Stimulated activated effector memory CD8-positive, alpha-beta T cell treated with anti-CD3 and anti-CD28 coated beads, Interleukin-12 subunit alpha, Interleukin-12 subunit beta, amount 100 ng/mL, for 72 hours (primary cell): ENCODE measurements around the gene PER1.
A peak's percentile ranks its signal among the peaks of the same experiment; 100 is the strongest.

Source experiments
- ATAC-seq: fragments of 150-1000 bp; cut with Tn5 transposase; 2 replicates; pipeline ENCODE4 v1.10.0; 2021
- DNase-seq, 2 donors: peaks; one replicate each; pipeline ENCODE4 v3.0.0; 2021 to 2022; ENCODE audit warnings: low spot score in 2 of 2
- H3K27ac Mint-ChIP-seq: one replicate; pipeline ENCODE4 v1.8.0; 2022; ENCODE audit warnings: mild to moderate bottlenecking, mixed read lengths
- H3K36me3 Mint-ChIP-seq: one replicate; pipeline ENCODE4 v1.8.0; 2022; ENCODE audit warnings: mild to moderate bottlenecking, mixed read lengths
- H3K4me1 Mint-ChIP-seq: one replicate; pipeline ENCODE4 v1.8.0; 2022; ENCODE audit warnings: mixed read lengths
- H3K4me3 Mint-ChIP-seq: one replicate; pipeline ENCODE4 v1.8.0; 2022; ENCODE audit warnings: mild to moderate bottlenecking, mixed read lengths
- H3K9me3 Mint-ChIP-seq: one replicate; pipeline ENCODE4 v1.8.0; 2022; ENCODE audit warnings: mixed read lengths

The PER1 gene

GRCh38 chr17:8151641-8152111 is 528 bp downstream of the PER1 start:
- no peak for ATAC-seq
- Mint-ChIP-seq H3K27ac (no peak overlapping the region), H3K4me1 (peaks cover 18% of the 10 kb centered on the region), H3K4me3 (no peak overlapping the region), H3K36me3 (no peaks in the 10 kb centered on the region), H3K9me3 (no peaks in the 10 kb centered on the region)
- no peak for DNase-seq

- H3K27ac Mint-ChIP-seq, result no peak overlapping the region
- no peaks in the 10 kb centered on the region for H3K36me3 Mint-ChIP-seq
- H3K4me3 Mint-ChIP-seq, result no peak overlapping the region
- peaks cover 23% of the 10 kb centered on the region for H3K4me1 Mint-ChIP-seq
- no peaks in the 10 kb centered on the region for H3K9me3 Mint-ChIP-seq
- ATAC-seq (peak; percentile 59), DNase-seq (peak; percentile 80 to 92)
These were observed 1.0 kb downstream of the PER1 start for GRCh38 chr17:8151120-8151640.

DNA sequence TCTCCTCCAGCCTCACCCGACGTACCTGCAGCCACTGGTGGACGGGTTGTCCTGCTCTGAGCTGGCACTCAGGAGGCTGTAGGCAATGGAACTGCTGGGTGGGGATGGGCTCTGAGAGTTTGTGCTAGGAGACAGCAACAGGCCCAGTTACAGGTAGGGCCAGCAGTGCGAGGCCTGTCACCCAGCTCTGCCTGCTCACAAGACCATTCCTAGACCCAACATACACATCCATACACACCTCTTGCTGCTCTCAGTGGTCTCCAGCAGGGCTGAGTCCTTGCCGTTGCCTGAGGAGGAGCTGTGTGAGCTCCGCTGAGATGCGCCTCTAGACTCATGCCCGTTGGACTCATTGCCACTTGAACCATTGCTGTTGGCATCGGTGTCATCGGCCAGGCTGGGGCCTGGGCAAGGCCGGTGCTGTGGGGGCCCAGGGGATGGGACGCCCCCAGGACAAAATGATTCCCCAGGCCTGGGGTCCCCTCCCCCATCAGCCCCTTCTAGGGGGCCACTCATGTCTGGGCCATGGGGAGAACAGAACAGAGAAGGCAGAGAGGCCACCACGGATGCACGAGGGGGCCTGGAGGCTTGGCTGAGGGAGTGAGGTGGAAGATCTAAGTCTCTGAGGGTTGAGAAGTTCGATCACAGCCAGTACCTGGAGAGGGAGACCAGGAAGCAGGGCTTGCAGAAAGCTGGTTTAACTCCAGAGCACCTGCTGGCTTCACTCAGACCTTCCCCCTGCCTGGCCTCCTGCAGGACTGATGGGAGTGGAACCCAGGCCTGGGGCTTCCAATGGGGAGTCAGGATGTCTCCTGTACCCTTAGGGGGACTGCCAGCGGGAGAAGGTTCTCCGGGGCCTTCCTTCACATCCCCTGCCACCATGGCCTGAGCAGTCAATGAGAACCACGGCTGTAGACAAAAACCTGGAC is 1.7 kb downstream of the PER1 start:
- DNase-seq (no peak), ATAC-seq (no peak)
- Mint-ChIP-seq H3K4me1 (peaks cover 27% of the 10 kb centered on the region), H3K9me3 (no peaks in the 10 kb centered on the region), H3K27ac (peak overlapping the region; percentile 50), H3K36me3 (no peaks in the 10 kb centered on the region), H3K4me3 (no peak overlapping the region)

DNA sequence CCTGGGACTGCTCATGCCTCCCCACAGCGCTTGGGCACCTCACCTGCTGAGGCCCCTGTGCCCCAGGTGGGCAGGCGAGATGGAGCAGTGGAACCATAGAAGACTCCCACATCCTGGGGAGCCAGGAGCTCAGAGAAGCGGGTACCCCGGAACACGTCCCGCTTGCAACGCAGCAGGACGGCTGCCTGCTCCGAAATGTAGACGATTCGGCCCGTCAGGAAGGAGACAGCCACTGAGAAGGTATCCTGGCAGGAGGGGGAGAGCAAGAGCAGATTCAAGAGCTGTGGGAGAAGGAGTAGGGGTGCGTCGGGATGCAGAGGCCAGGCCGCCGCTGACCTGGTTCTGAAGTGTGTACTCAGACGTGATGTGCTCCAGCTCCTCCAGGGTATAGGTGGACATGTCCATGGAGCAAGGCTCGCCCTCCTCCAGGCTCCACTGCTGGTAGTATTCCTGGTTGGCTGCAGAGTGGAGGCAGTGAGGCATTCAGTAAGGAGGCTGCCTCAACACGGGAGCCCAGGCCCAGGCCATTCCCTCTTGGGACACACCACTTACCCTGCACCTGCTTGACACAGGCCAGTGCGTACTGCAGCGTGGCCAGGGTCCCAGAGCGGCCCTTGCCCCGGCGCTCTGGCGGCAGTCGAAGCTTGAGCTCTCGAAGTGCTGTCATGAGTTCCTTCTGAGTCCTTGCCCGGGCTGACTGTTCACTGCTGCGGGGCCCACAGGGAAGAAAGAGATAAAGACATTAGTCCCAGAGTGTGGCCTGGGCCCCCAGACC is 2.6 kb downstream of the PER1 start:
- Mint-ChIP-seq H3K36me3 (no peaks in the 10 kb centered on the region), H3K9me3 (no peaks in the 10 kb centered on the region), H3K27ac (peak overlapping the region; percentile 50), H3K4me3 (no peak overlapping the region), H3K4me1 (peaks cover 27% of the 10 kb centered on the region)
- ATAC-seq, result no peak
- DNase-seq, result no peak

DNA sequence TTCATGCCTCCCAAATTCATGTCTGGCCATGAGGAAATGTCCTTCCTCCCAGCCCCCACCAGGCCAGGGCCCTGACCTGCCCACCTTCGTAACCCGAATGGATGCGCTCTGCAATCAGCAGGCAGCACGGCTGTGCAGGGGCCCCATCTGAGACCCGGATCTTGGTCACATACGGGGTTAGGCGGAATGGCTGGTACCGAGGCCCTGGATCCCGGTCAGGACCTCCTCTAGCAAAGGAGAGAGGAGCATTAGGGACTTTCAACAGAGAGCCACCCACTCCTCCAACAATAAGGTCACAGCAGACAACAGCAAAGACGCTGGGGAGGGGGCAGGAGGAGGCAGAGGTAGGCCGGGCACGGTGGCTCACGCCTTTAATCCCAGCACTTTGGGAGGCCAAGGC is 3.6 kb downstream of the PER1 start:
- Mint-ChIP-seq H3K4me3 (no peak overlapping the region), H3K27ac (no peak overlapping the region), H3K36me3 (no peaks in the 10 kb centered on the region), H3K9me3 (no peaks in the 10 kb centered on the region), H3K4me1 (peaks cover 27% of the 10 kb centered on the region)
- no peak for DNase-seq
- no peak for ATAC-seq

- H3K27ac Mint-ChIP-seq, result peak overlapping the region; percentile 81
- H3K9me3 Mint-ChIP-seq, result no peaks in the 10 kb centered on the region
- ATAC-seq (no peak), DNase-seq (no peak)
- no peak overlapping the region for H3K4me3 Mint-ChIP-seq
- H3K36me3 Mint-ChIP-seq, result no peaks in the 10 kb centered on the region
- H3K4me1 Mint-ChIP-seq, result peaks cover 27% of the 10 kb centered on the region
These were observed 4.3 kb downstream of the PER1 start for GRCh38 chr17:8147805-8148404.

- ATAC-seq (no peak), DNase-seq (no peak)
- Mint-ChIP-seq H3K4me1 (peaks cover 27% of the 10 kb centered on the region), H3K27ac (peak overlapping the region; percentile 81), H3K36me3 (no peaks in the 10 kb centered on the region), H3K9me3 (no peaks in the 10 kb centered on the region), H3K4me3 (no peak overlapping the region)
These were observed 4.9 kb downstream of the PER1 start for GRCh38 chr17:8147141-8147804.

- Mint-ChIP-seq H3K36me3 (no peaks in the 10 kb centered on the region), H3K9me3 (no peaks in the 10 kb centered on the region), H3K4me3 (no peak overlapping the region), H3K27ac (peak overlapping the region; percentile 81), H3K4me1 (peaks cover 23% of the 10 kb centered on the region)
- no peak for DNase-seq
- ATAC-seq, result no peak
These were observed 5.6 kb downstream of the PER1 start for GRCh38 chr17:8146381-8147140.

DNA sequence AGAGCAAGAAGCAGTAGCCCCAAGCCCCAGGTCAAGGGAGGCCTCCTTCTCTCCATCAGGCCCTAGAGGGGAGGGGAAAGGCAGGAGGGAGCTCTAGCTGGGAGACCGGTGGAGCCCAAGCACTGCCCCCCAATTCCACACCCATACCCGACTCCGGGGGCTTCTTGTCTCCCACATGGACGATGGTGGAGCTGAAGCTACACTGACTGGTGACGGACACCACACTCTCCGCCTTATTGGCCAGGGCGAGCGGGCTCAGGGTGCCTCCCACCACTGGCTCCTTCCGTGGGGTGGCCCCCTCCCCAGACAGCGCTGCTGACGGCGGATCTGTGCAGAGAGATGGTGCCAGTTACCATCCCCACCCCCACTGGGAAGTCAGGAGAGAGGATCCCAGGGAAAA is 6.4 kb downstream of the PER1 start:
- Mint-ChIP-seq H3K9me3 (no peaks in the 10 kb centered on the region), H3K27ac (no peak overlapping the region), H3K36me3 (no peaks in the 10 kb centered on the region), H3K4me3 (no peak overlapping the region), H3K4me1 (peaks cover 20% of the 10 kb centered on the region)
- no peak for DNase-seq
- ATAC-seq, result no peak

DNA sequence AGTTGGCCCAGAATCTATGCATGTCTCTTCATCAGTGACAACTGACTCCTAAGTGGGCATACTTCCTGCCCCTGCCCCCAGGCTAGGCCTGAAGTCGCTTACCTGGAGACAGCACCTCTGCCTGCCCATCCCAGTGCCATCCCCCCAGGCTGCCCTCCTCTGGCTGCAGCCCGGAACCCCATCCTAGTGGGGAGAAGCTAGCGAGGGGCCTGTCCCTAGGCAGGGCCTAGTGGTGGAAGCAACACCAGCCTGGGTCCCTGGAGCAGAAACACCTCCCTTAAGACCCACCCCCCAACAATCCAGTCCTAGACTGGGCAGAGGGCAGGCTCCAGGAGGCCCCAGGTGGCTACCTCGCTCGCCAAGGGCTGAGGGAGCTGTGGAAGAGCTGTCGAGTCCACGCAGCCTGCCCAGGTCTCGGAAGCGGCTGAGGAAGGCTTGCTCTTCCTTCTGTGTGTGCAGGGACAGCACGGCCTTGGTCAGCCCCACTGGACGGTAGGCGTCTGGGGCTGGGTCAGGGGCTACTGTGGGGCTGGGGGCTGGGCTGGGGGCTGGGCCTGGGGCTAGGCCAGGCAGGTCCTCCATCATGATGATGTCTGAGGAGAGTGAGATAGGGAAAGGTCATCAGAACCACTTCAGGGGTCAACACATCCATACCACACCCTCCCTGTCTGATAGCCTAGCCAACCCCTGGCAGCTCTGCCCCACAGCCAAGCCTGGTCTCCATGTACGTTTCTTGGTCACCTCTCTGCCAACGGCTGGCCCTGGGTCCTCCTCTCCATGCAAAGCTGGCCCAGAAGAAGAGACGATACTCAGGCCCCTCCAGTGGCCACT is 7.6 kb downstream of the PER1 start:
- peak overlapping the region; percentile 68 for H3K27ac Mint-ChIP-seq
- H3K4me1 Mint-ChIP-seq, result peaks cover 20% of the 10 kb centered on the region
- H3K36me3 Mint-ChIP-seq, result no peaks in the 10 kb centered on the region
- no peak for ATAC-seq
- H3K4me3 Mint-ChIP-seq, result no peak overlapping the region
- DNase-seq, result no peak
- no peaks in the 10 kb centered on the region for H3K9me3 Mint-ChIP-seq

GRCh38 chr17:8143581-8144400 is 8.4 kb downstream of the PER1 start:
- peak overlapping the region; percentile 68 for H3K27ac Mint-ChIP-seq
- H3K36me3 Mint-ChIP-seq, result no peaks in the 10 kb centered on the region
- no peak overlapping the region for H3K4me3 Mint-ChIP-seq
- no peaks in the 10 kb centered on the region for H3K9me3 Mint-ChIP-seq
- ATAC-seq, result no peak
- DNase-seq, result peak in 1 of 2 donors; percentile 3
- peaks cover 20% of the 10 kb centered on the region for H3K4me1 Mint-ChIP-seq

DNA sequence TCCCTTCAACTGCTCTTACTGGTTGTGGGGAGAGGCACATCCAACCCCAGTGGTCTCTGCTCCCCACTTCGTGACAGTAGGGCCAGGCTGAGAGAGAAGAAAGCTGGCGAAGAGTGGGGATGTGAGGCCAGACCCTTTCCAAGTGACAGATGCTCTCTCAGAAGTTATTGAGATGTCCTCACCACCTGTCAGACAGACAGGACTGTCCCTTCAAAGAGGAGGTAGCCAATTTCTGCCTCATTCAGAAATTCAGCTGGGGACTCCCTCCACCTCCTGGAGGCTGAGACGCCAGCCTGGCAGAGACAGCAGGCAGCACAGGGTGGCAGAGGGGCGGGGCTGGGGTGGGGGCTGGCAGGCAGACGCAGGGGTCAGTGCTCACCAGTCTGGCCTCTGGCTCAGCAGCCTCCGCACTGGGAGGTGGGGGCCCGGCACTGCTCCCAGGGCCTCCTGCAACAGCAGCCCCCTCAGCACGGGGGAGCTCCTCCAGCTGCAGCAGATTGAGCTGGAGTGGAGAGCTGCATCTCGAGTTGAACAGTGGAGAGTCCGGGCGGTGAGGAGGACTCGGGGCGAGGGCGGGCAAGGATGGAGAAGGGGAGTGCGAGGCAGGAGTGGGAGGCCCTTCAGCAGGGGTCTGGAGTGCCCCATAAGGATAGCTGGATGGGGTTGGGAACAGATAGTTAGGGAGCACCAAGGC is 9.2 kb downstream of the PER1 start:
- ATAC-seq (no peak), DNase-seq (no peak)
- no peak overlapping the region for H3K4me3 Mint-ChIP-seq
- no peaks in the 10 kb centered on the region for H3K9me3 Mint-ChIP-seq
- no peak overlapping the region for H3K27ac Mint-ChIP-seq
- peaks cover 14% of the 10 kb centered on the region for H3K4me1 Mint-ChIP-seq
- H3K36me3 Mint-ChIP-seq, result no peaks in the 10 kb centered on the region
